ENCODE measurements around the gene CRTC1.

CRTC1 gene

DNA sequence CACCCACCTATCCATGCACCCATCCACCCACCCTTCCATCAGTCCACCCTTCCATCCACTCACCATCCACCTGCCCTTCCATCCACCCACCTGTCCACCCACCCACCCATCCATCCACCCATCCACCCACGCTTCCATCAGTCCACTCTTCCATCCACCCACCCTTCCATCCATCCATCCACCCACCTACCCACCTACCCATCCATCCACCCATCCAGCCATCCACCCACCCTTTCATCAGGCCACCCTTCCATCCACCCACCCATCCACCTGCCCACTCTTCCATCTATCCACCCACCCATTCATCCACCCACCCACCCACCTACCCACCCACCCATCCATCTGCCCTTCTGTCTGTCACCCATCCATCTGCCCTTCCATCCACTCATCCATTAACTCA is 29.6 kb upstream of the CRTC1 start:
- DNase-seq: no peak

GRCh38 chr19:18654469-18654868 is 29.0 kb upstream of the CRTC1 start:
- no peak for DNase-seq

- DNase-seq: no peak
Observed at GRCh38 chr19:18655173-18655844, 28.2 kb upstream of the CRTC1 start.

DNA sequence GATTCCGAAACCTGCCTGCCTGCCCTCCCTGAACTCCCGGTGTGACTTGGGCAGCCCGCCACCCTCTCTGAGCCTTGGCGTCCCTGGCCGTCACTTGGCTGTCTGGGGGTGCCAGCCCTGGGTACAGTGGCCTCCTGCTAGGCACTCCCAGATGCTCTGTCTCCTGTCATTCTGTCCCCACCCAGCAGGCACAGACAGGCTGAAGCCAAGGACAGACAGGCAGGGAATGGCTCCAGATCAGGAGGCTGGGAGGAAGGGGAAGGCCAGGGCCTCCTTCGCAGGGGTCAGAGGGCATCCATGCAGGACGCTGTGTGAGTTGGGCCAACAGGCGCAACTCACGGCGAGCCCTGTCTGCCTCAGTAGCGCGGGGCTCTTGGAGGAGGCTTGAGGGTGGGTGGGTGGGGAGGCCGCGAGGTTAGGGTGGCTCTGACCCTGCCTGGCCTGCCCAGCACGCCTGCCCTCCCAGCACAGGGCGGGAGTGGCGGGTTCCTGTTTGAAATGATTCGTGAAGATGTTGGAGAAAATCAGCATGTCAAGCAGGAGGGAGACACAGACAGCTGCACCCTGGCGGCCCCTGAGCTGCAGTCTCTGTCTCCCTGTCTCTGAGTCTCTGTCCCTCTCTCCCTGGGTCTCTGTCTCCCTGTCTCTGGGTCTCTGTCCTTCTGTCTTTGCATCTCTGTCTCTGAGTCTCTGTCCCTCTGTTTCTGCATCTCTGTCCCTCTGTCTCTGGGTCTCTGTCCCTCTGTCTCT is 27.0 kb upstream of the CRTC1 start:
- no peak for DNase-seq

DNA sequence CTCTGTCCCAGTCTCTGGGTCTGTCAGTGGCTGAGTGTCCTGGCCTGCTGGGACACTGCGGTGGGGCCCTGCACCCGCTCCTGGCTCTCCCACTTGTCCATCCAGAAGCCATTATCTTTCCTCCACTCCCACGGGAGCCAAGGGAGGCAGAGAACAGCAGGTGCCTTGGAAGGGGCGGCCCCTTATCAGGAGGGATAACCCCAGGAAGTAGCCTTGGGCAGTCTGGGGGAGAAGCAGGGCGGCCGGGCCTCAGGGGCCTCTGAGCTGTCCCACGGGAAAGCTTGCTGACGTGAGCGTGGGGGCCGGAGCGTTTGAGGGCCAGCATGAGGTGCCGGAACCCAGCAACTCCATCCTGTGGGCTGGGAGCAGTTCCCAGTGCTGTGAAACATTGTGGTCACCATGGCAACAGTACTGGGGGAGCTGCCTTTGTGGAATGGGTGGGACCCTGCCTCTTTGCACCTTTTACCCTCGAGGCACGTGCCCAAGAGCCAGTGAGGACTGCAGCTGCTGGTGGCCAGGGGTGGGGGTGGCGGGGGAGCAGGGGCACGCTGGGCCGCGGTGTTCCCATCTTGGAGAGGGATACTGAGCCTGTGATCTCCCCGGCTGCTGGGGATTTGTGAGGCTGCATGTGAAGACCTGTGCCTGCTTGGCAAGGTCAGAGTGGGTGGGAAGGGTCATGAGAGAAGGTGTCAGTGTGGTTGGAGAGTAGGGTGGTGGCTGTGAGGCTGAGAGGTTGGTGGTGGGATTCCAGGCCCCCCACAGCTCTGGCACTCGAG is 25.7 kb upstream of the CRTC1 start:
- no peak for DNase-seq

- no peak for DNase-seq
Observed at GRCh38 chr19:18658366-18658855, 25.1 kb upstream of the CRTC1 start.

DNA sequence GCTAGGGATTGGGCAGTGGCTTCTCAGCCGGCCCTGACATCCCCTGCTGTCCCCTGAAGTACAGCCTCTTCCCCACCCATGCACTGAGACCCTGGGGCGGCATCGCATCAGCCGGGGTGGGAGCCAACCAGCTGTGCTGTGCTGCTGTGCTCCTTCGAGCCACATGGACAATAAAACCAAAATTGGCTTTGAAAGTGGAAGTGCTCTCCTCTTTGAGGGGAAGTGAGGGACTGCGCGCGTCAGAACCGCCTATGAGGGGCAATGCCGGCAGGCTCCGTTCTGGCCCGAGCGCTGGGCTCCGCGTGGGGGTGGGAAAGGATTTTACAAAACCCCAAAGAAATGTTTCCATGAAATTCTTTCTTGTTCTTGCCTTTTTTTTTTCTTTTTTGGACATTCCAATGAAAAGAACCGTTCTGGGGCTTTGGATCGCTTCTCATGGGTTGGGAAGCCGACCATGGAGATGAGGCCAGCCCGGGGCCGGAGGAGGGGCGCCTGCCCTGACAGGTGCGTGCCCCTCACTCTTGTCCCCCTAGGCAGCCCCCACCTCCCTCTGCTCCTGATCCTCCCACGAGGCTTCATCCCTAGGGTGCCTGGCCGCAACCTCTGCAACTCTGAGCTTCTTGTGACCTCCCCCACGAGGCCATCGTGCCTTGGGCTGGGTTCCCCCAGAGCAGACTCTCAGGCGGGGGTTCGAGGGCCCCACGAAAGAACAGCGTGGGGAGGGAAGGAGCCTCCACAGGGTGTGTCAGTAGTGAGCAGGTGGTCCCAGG is 24.0 kb upstream of the CRTC1 start:
- DNase-seq: no peak

DNA sequence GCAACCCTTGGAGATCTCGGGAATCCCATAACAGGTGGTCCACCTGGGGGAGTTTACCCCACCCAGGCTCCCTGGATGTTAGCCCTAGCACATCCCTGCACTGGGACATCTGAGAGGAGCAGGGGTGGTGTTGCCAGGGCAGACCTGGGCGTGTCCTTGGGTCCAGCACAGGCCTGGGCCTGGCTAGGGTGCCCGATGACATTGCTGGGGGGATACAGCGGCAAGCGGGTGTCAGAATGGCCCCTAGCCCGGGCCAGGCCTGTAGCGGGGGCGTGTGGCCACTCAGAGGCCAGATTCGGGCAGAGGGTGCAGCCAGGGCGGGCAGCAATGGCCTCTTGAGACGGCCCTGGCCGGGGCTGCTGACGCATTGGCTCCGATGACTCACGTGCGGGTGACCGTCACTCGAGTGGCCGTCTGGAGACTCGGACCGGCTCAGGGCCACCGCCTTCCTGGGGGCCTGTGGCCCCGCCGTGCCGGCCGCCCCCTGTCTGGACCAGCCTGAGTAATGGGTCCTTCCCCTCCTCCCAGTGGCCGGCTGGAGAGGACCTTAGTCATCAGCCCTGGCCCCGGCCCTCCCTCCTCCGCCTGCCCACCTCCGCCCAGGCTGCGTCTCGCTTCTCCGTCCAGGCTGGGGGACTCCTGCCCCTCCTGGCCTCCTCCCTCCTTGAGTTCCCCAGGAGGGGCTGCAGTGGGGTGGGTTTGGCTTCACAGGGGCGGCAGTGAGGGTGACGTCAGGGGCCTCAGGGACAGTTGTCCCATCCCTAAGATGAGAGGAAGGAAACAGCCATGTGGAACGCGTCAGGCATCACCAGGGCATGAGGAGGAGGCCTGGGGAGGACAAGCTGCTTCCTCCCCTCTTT is 23.2 kb upstream of the CRTC1 start:
- DNase-seq: no peak

- DNase-seq: no peak
Observed at GRCh38 chr19:18660939-18661670, 22.4 kb upstream of the CRTC1 start.

GRCh38 chr19:18662972-18663732 is 20.3 kb upstream of the CRTC1 start:
- DNase-seq: no peak

GRCh38 chr19:18663940-18664530 is 19.4 kb upstream of the CRTC1 start:
- DNase-seq: no peak

GRCh38 chr19:18665771-18666202 is 17.7 kb upstream of the CRTC1 start:
- no peak for DNase-seq

- no peak for DNase-seq
Observed at GRCh38 chr19:18666317-18666716, 17.2 kb upstream of the CRTC1 start.

- no peak for DNase-seq
Observed at GRCh38 chr19:18666784-18667183, 16.7 kb upstream of the CRTC1 start.

- no peak for DNase-seq
Observed at GRCh38 chr19:18667531-18668251, 15.8 kb upstream of the CRTC1 start.

DNA sequence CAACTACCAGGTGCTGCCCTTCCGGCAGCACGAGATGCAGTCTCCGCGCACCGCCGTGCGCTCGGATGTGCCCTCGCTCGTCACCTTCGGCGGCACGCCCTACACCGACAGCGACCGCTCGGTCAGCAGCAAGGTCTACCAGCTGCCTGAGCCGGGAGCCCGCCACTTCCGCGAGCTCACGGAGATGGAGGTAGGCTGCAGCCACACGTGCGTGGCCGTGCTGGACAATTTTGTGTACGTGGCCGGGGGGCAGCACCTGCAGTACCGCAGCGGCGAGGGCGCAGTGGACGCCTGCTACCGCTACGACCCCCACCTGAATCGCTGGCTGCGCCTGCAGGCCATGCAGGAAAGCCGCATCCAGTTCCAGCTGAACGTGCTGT is 15.2 kb upstream of the CRTC1 start:
- no peak for DNase-seq

GRCh38 chr19:18668744-18669523 is 14.5 kb upstream of the CRTC1 start:
- DNase-seq: no peak

DNA sequence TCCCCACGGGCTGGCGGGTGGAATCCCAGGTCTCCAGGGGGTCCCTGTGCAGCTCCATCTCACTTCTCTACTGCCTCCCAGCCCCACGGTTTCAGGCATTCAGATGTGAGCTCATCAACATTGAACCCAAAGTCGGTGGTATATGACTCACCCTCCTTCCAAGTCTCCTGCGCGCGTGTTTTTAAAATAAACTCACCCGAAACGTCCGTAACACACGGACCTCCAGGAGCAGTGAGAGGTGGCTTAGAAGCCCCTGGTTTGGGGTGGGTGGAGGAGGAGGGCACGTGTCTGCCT is 14.0 kb upstream of the CRTC1 start:
- DNase-seq: no peak

GRCh38 chr19:18669883-18670282 is 13.6 kb upstream of the CRTC1 start:
- no peak for DNase-seq
